Ramos (cell line): ENCODE measurements around the gene OR10A4.
"Not testable (repeated sequence)": the region's sequence is repeated elsewhere in the genome, so short reads cannot be mapped to it uniquely, and the experiment has no call there.

Source experiments
- in situ Hi-C: fragments of 300-500 bp; cut with MboI; formaldehyde crosslinking; loops from one replicate; pipeline ENCODE4 v1.14.3; 2022; ENCODE audit warnings: low sequenced_read_pairs; ENCODE audit not compliant: unreplicated experiment

The OR10A4 gene

GRCh38 chr11:6894097-6894496, 17.7 kb downstream of the OR10A4 start:
- in situ Hi-C loops: no loop called here

DNA sequence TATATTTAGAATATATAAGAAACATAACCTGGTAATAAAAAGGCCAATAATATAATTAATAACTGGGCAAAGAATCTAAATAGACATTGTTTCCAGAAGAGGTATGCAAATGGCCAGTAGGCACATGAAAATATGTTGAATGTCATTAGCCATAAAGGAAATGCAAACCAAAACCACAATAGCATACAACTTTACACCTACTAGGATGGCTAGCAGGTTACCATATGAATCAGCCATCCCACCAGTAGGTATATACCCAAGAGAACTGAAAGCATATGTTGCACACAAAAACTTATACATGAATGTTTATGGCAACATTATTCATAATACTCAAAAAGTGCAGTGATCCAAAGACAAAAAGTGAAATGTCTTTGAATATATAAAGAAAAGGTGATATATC, 18.6 kb downstream of the OR10A4 start:
- in situ Hi-C loops: no loop called here

DNA sequence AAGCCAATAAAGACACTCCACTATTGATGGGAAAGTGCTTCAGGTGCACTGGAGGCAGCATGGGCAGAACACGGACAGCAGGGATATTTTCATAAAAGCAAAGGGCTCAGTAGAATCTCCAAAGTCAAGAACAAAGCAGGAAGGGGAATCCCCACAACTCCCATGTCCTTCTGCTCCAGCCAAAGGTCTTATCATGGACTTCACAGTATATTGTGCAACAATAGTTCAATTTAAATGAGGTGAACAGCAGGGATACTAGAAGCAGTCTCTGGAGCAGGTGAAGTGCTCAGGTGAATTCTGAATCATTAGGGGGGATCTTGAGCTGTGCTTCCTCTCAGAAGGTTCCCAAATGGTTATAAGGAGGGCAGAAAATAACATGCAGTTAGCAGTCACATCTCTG, 22.5 kb downstream of the OR10A4 start:
- in situ Hi-C loops: no loop called here

- in situ Hi-C loops: no loop called here
Measured at GRCh38 chr11:6900327-6900999, 24.0 kb downstream of the OR10A4 start.

DNA sequence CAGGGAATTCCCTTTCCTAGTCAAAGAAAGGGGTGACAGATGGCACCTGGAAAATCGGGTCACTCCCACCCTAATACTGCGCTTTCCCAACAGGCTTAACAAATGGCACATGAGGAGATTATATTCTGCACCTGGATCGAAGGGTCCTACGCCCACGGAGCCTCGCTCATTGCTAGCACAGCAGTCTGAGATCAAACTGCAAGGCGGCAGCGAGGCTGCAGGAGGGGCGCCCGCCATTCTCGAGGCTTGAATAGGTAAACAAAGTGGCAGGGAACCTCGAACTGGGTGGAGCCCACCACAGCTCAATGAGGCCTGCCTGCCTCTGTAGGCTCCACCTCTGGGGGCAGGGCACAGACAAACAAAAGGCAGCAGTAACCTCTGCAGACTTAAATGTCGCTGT, 28.4 kb downstream of the OR10A4 start:
- in situ Hi-C loops: not testable (repeated sequence)

DNA sequence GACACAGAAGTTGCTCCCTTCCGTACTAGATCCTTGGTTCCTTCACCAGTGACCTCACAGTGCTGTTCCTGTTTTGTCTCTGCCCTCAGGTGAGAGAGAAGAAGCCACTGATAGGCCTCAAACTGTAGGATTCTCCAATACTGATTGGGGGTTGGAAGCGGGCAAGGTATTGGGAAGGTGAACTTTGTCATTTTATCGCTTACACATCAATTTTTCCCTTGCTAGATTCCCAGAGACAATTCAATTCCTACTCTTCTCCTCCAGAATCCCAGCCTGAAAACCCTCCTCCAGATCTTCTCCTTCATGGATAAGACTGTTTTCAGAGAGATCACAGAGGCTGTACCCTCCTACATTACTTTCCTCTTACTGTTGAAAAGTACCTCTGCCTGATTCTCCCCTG, 35.0 kb downstream of the OR10A4 start:
- in situ Hi-C loops: no loop called here

DNA sequence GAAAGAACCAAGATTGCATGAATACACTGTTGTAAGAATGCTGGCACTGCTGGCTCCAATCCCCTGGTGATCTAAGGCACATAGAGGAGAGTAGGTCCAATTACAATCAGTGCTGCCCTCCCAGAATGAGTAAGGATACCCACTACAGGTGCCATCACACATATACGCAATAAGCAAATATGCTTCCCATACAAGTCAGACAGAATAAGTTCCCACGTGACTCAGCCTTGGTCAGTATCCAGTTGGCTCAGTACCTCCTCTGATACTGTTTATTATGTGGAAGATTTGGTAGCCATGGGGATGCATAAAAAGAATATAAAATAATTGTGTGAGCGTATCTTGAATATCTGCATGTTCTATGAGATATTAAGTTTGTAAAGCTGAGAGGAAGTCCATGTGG, 35.5 kb downstream of the OR10A4 start:
- in situ Hi-C loops: no loop called here

GRCh38 chr11:6919698-6920097, 43.3 kb downstream of the OR10A4 start:
- in situ Hi-C loops: no loop called here

GRCh38 chr11:6920702-6921101, 44.3 kb downstream of the OR10A4 start, which contains the start of gene OR2D3:
Gene OR2D3, plus strand, starts transcription at chr11:6921002. Its CDS starts 0 bp downstream, at chr11:6921002.
- in situ Hi-C loops: no loop called here

GRCh38 chr11:6925007-6925577, 48.7 kb downstream of the OR10A4 start:
- in situ Hi-C loops: no loop called here

DNA sequence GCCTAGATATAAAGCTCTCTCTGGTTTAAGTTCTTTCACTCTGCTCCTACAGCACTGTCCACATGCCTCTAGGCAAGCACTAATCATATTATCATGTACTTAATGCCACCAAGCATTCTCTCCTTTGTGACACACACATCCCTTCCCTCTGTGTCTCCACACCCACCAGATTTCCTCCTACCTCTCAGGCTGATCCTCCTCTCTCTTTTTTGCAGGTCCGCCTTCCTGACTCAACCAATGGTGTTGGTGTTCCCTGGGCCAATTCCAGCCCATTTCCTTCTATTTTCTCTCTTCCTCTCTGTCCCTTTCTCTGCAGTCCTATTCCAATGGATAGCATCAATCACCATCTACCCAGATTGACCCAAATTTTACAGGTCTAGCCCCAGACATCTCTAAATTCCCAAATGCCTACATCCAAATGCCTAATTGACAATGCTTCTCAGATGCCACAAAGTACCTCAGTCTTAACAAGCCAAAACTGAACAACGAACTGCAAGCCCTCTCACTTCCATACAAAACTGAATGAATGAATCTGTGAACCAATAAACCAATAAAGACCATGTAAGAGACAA, 49.3 kb downstream of the OR10A4 start:
- in situ Hi-C loops: no loop called here

- in situ Hi-C loops: no loop called here
Measured at GRCh38 chr11:6926208-6927029, 50.0 kb downstream of the OR10A4 start, which contains the start of gene ZNF215. Gene ZNF215, plus strand, starts transcription at chr11:6926426. Its CDS starts 5,847 bp downstream, at chr11:6932273.

GRCh38 chr11:6927030-6927617, 50.7 kb downstream of the OR10A4 start:
- in situ Hi-C loops: no loop called here
